ENCODE measurements around the gene CNDP2.

Gene CNDP2

DNA sequence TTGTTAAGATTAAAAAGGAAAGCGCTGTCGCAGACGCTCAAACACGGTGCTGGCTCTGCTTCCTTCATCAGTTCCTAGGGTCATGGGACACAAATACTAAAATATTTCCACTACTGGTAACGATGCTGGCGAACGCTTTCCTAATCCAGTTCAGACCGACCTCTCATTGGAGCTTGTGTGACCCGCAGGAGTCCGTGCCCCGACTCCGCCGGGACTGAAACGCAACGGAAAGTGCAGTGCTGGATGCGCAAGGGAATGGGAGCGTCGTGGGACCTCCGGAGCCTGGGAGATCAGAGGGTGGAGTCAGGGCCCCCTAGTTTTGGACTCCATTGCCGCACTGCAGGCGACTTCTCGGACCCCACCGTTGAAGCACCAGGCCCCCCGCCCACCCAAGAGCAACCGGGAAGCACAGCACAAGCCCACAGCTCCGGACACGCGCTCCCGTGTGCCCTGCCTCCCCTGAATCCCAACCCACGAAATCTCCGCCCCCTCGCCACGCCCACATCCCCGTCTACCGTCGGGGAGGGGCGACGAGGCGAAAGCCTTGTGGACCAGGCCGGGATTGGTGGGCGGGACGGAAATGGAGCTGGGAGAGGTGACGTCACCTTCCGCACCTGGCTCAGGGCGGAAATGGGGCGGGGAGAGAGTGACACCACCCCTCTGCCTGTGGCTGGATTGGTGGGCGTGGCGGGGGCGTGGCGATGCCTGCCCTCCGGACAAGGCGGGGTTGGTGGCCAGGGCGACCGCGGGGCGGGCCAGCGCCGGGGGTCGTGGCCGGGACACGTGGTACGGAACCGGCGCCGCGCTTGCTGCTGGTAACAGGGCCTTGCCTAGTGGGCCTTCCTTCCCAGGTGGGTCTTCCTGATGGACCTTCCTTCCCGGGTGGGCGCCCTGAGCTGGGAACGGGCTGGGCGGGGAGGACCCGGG, at the start of gene CNDP2:
Gene CNDP2, plus strand, starts transcription at position 783 of the 927 bp plus-strand sequence. CDS start 3,611 bp downstream, outside the sequence.
- peak; percentile 99 for DNase-seq (ENCODE audit: low read depth)

DNA sequence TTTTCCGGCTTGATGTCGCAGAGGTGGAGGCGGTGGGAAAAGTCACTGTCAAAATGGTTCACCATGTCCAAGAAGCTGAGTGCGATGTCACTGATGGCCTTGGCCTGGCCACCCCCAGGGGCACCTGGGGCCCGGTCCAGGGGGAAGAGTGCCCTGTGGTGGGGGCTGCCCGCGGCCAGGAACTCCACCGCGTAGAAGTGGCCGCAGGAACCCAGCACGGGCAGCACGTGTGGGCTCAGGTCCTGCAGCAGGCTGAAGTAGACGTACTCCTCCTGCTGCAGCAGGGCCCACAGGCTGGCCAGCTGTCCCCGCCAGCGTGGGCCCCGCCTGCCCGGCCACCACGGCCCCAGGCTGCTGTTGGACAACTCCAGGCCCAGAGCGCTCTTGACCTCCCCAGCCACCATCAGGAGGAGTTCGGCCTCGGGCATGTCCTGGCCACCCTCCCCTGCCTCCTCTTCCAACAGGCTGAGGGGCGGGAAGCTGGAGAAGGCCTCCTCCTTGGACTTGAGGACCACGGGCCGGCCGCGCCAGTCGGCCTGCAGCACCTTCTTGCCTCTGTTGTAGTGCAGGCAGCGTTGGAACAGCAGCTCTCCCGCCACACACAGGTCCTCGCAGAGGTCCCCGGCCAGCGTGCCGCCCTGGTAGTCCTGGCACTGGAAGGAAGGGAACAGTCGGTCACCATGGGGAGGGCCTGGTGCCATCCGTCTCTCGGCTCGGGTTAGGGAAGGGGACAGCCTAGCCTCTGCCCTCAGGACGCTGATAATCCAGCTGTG, 49.3 kb upstream of the CNDP2 start:
- no peak for DNase-seq (ENCODE audit: low read depth)

DNA sequence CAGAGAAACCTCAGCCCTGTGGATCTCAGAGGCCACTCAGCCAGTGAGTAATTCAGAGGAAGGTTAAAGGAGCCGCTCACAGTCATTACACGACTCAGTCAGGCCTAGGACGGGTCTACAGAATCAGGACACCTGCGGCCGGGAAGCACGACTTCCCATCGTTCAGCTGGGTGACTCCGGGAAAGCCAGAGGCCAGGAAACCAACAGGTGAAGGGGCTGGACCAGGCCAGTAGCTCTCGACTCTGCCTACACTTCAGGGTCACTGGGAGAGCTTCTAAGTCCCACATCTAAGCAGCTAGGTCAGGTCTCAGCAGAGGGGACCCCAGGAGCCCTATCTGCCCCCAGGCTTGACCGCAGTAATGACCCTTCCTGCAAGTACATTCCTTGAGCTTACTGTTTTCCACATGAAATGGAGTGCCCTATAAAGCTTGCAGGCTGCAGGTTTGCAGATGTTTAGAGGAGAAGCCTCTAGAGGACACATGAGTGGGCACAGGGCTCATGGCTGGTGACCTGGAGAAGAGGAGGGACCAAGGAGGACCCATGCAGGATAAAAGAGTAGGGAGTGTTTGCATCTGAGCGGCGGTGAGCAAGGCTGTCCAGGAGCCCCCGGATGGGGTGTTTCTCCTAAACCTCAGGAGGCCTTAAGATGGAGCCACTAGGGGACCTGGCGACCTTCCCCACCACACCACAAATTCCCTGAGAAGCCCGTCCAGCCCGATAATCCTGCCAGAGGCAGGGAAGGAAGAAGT, 48.6 kb upstream of the CNDP2 start:
- no peak for DNase-seq (ENCODE audit: low read depth)

- DNase-seq (ENCODE audit: low read depth) = no peak
These were observed 45.5 kb upstream of the CNDP2 start for GRCh38 chr18:74450626-74451025.

- no peak for DNase-seq (ENCODE audit: low read depth)
These were observed 45.0 kb upstream of the CNDP2 start for GRCh38 chr18:74451148-74451547.

DNA sequence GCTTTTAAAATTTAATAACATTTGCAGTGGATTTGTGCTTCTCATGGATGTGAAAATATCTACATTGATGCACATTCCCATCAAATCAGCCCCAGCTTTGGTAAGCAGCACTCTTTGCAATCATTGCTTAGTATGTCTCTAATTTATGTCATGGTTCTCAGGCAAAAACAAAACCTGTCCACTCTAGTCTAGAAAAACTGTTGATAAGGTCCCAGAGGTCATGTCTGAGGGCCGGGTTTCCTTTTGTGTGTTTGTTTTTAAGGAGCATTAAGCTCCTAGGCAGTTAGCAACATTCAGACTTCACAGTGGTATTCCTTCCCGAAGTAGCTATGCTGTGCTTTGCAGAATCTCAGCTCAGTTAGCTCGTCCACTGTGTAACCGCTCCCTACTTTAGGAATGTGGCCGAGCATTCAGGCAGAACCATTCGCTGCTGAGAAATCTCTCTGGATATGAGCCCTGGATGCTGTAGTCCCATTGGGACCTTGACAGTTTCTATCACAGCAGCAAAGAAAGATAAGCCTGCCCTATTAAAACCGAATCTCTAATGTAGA, 43.1 kb upstream of the CNDP2 start:
- DNase-seq (ENCODE audit: low read depth) = no peak

DNA sequence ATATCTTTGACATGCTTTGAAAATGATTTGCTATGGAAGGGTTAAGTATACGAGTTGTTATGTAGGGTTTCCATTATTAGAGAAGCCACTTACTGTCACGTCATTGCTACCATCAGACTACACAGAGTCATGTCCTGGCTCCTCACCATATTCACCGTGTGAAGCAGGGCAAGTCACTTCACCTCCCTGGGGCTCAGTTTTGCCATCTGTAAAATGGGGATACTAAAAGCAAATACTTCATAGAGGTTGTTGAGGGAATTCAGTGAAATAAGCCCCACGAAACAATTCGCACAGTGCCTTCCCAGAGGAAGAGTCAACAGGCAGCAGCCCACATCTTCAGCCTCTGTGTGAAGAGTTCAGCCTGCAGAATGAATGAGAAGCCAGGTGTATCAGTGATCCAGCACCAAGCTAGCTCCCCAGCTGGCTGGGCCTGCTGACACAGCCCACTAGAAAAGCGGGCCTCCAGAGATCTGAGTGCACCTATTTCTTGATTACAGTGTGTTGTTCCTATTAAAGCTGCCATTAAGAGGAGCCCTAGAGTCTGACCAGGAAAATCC, 42.4 kb upstream of the CNDP2 start:
- DNase-seq (ENCODE audit: low read depth) = no peak

DNA sequence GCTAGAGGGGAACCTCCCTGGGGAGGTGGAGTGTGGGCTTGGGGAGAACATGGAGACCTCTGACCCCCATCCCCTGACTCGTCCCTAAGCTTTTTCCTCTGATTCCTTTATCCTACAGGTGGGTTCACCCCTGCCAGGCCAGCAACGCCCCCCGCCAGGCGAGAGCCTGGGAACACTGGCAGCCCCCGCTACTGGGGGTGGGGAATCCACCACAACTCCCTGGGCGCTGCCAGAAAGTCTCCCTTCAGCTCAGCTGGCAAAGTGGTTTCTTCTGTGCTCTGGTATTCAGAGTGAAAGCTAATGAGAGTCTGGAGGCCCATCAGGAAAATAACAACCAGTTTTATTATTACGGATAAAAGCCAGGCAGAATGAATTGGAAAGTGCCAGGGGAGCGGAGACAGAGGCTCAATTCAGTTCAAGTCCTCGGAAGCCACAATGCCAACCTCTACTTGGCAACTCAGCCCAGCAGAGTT, 41.8 kb upstream of the CNDP2 start:
- DNase-seq (ENCODE audit: low read depth) = no peak

- DNase-seq (ENCODE audit: low read depth) = no peak
These were observed 40.8 kb upstream of the CNDP2 start for GRCh38 chr18:74455386-74455785.

DNA sequence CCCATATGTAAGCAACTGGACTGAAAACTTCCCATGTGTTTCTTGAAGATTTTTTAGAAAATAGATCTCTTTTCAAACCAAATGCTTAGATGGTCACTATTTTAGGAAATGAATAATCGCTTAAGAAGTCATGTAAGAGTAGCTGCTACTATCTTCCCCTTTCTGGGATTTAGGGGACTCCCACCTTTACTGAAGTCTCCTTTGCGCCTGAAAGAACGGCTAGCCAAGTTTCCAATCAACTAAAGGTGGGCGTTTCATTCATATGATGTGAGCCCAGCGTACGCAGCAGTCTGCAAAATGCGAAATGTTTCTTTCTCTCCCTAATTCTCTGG, 40.2 kb upstream of the CNDP2 start:
- DNase-seq (ENCODE audit: low read depth) = no peak

- no peak for DNase-seq (ENCODE audit: low read depth)
These were observed 39.7 kb upstream of the CNDP2 start for GRCh38 chr18:74456349-74457042.

- no peak for DNase-seq (ENCODE audit: low read depth)
These were observed 39.0 kb upstream of the CNDP2 start, which contains the start of gene DIPK1C for GRCh38 chr18:74457043-74457724. Gene DIPK1C (minus strand): TSS chr18:74457308. CDS start chr18:74457259, 49 bp downstream.

DNA sequence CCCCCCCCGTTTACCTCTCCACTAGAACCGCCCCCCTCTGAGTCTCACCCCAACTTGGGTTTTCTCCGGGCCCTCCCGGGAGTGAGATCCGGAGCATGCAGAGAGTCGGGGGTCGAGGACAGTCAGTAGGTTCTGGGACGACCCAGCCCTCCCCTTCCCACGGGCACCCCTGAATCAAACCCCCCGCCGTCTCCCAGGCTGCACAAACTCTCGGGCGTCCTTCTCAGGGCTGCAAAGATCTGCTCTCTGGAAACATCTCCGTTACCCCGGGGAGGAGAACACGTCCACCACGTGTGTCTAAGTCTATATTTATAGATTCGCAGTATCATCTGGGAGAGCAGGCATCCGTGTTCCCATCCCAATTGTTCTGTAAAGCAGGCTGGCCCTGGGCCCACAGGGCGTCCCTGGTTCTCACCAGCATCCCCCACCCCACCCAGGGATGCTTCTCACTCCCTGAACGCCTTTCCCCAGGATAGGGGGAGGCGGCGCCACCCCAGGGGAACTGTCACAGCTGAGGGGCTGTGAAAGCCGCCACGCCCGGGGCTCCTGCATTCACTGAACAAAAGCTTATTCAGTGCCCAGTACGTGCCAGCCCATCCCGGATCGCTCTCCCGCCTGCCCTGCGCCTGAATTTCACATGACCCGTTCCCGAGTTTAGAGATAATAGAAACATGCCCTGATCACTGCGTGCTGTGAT, 38.3 kb upstream of the CNDP2 start:
- DNase-seq (ENCODE audit: low read depth) = no peak

GRCh38 chr18:74459889-74460288, 36.3 kb upstream of the CNDP2 start:
- no peak for DNase-seq (ENCODE audit: low read depth)

- no peak for DNase-seq (ENCODE audit: low read depth)
These were observed 35.3 kb upstream of the CNDP2 start for GRCh38 chr18:74460825-74461224.

- no peak for DNase-seq (ENCODE audit: low read depth)
These were observed 32.9 kb upstream of the CNDP2 start for GRCh38 chr18:74463254-74463653.

- DNase-seq (ENCODE audit: low read depth) = no peak
These were observed 32.2 kb upstream of the CNDP2 start for GRCh38 chr18:74463983-74464382.

- no peak for DNase-seq (ENCODE audit: low read depth)
These were observed 30.4 kb upstream of the CNDP2 start for GRCh38 chr18:74465775-74466174.

- no peak for DNase-seq (ENCODE audit: low read depth)
These were observed 27.6 kb upstream of the CNDP2 start for GRCh38 chr18:74468547-74469061.

- no peak for DNase-seq (ENCODE audit: low read depth)
These were observed 23.9 kb upstream of the CNDP2 start for GRCh38 chr18:74472312-74472711.

All from activated T-helper 9 cell treated with anti-CD3 and anti-CD28 coated beads, Interleukin-2, amount 50 U/mL, for 16 hours (primary cell).